Activated CD8-positive, alpha-beta memory T cell treated with anti-CD3 and anti-CD28 coated beads for 48 hours (primary cell): Measurements from ENCODE around the gene RAMACL.

Experiments used
- DNase-seq, 3 experiments: peaks; one replicate each; pipeline ENCODE4 v3.0.0-alpha.2; 2020; ENCODE audit warnings: low read depth in 2 of 3, low spot score in 2 of 3

The RAMACL gene

GRCh38 chr6:166533205-166533824, 53.2 kb downstream of the RAMACL start:
- DNase-seq, result no peak
